A549 (cell line): Measurements from ENCODE around the gene PELI2. TPM values are rescaled to one million over a fixed set of nuclear protein-coding genes. Genes with fewer than 3 reads are reported as not detected.

ENCODE experiments used
- ATAC-seq, 2 experiments: fragments of 200-7000 bp in 1 of 2; fragments of >200 bp in 1 of 2; cut with Nextera tagmentation in 1 of 2; cut with Tn5 transposase in 1 of 2; 3 replicates each; pipeline versions ENCODE4 v1.8.0 to v1.9.1; 2018 to 2020; ENCODE audit warnings: mild to moderate bottlenecking in 1 of 2, moderate library complexity in 1 of 2
- CTCF ChIA-PET: fragments of 300-600 bp; sonication (Branson Sonifier 250); formaldehyde crosslinking; extraction: SDS; loops from one replicate; lab custom pipeline; 2021; ENCODE audit warnings: antibody characterized with exemption, inconsistent platforms; lab: Yijun Ruan, JAX
- POLR2A ChIA-PET: fragments of 350-600 bp; formaldehyde crosslinking; extraction: SDS; loops from one replicate; lab custom pipeline; 2021; ENCODE audit warnings: antibody characterized with exemption, inconsistent platforms; lab: Yijun Ruan, JAX
- DNase-seq, 2 experiments: peaks; one replicate each; pipeline versions ENCODE4 v3.0.0 to v3.0.0-alpha.2; 2011 to 2016; ENCODE audit warnings: low read depth in 1 of 2, low spot score in 1 of 2
- FAIRE-seq: peaks from 2 replicates; lab custom pipeline; 2011; peaks lifted over from hg19 to GRCh38; lab: Jason Lieb, UNC
- H3K27ac ChIP-seq, 2 experiments: fragments of >200 bp; sonication (Bioruptor Twin); formaldehyde crosslinking; 3 replicates each; pipeline ENCODE4 v1.5.1; 2016 to 2017
- H3K4me1 ChIP-seq: fragments of >200 bp; sonication (Bioruptor Twin); formaldehyde crosslinking; 3 replicates; pipeline ENCODE4 v1.6.1; 2016
- H3K4me2 ChIP-seq: fragments of >200 bp; sonication (Bioruptor Twin); formaldehyde crosslinking; 3 replicates; pipeline ENCODE4 v1.6.1; 2016
- H3K4me3 ChIP-seq: fragments of >200 bp; sonication (Bioruptor Twin); formaldehyde crosslinking; 3 replicates; pipeline ENCODE4 v1.5.1; 2016
- H3K9me3 ChIP-seq: fragments of >200 bp; sonication (Bioruptor Twin); formaldehyde crosslinking; 3 replicates; pipeline ENCODE4 v1.6.1; 2016
- ATOH8 ChIP-seq: fragments of 250-450 bp; sonication (Bioruptor Pico); IDR thresholded peaks from 2 replicates; pipeline ENCODE4 v1.5.0; 2020; ENCODE audit warnings: low read depth, mild to moderate bottlenecking, moderate library complexity
- BCL3 ChIP-seq: fragments of >200 bp; sonication (Bioruptor Twin); formaldehyde crosslinking; IDR thresholded peaks from 3 replicates; pipeline ENCODE4 v1.6.1; 2016
- CBX2 ChIP-seq: fragments of 200-600 bp; sonication (generic); IDR thresholded peaks from 2 replicates; pipeline ENCODE4 v1.6.1; 2016; ENCODE audit warnings: low read depth, mild to moderate bottlenecking, borderline replicate concordance
- CBX8 ChIP-seq: fragments of 200-600 bp; sonication (generic); IDR thresholded peaks from 2 replicates; pipeline ENCODE4 v1.6.1; 2016
- CEBPB ChIP-seq, 2 experiments: fragments of >200 bp in 1 of 2; sonication (Bioruptor Twin) in 1 of 2; formaldehyde crosslinking in 1 of 2; IDR thresholded peaks; 2 replicates each; pipeline ENCODE4 v1.6.1; 2012 to 2016
- CHD2 ChIP-seq: fragments of 150-350 bp; IDR thresholded peaks from 2 replicates; pipeline ENCODE4 v1.6.1; 2014; ENCODE audit warnings: low read length; ENCODE audit not compliant: partially characterized antibody
- CHD4 ChIP-seq: fragments of 200-600 bp; sonication (generic); IDR thresholded peaks from 2 replicates; pipeline ENCODE4 v1.6.1; 2016; ENCODE audit warnings: antibody characterized with exemption, mild to moderate bottlenecking, borderline replicate concordance
- E2F6 ChIP-seq: IDR thresholded peaks from 2 replicates; pipeline ENCODE4 v1.6.1; 2012; ENCODE audit warnings: low read depth, borderline replicate concordance
- ESRRA ChIP-seq: fragments of 150-350 bp; IDR thresholded peaks from 2 replicates; pipeline ENCODE4 v1.6.1; 2014; ENCODE audit warnings: mild to moderate bottlenecking, low read length, borderline replicate concordance
- FOSB ChIP-seq: fragments of 250-450 bp; sonication (Bioruptor Pico); IDR thresholded peaks from 2 replicates; pipeline ENCODE4 v1.5.0; 2020; ENCODE audit warnings: mild to moderate bottlenecking, moderate library complexity
- GATA3 ChIP-seq: IDR thresholded peaks from 2 replicates; pipeline ENCODE4 v1.6.1; 2012; ENCODE audit warnings: borderline replicate concordance
- HDAC2 ChIP-seq: fragments of 200-600 bp; sonication (generic); IDR thresholded peaks from 2 replicates; pipeline ENCODE4 v1.6.1; 2016
- HEYL ChIP-seq: fragments of 250-450 bp; sonication (Bioruptor Pico); IDR thresholded peaks from 2 replicates; pipeline ENCODE4 v1.8.0; 2021; ENCODE audit warnings: mild to moderate bottlenecking, moderate library complexity
- HOXB13 ChIP-seq: fragments of 250-450 bp; sonication (Bioruptor Pico); IDR thresholded peaks from 2 replicates; pipeline ENCODE4 v1.5.0; 2020; ENCODE audit warnings: low read depth, mild to moderate bottlenecking, moderate library complexity
- JUN ChIP-seq, 2 experiments: fragments of >200 bp; sonication (Bioruptor Twin); formaldehyde crosslinking; IDR thresholded peaks; 2 replicates in 1 of 2; 3 replicates in 1 of 2; pipeline ENCODE4 v1.6.1; 2016 to 2017
- MAFK ChIP-seq: fragments of 450-650 bp; IDR thresholded peaks from 2 replicates; pipeline ENCODE4 v1.6.1; 2014; ENCODE audit not compliant: partially characterized antibody
- MYC ChIP-seq: IDR thresholded peaks from 2 replicates; pipeline ENCODE4 v1.6.1; 2012; ENCODE audit warnings: mild to moderate bottlenecking, inconsistent platforms, low read length, improper control_type of control experiment, borderline replicate concordance
- NPAS2 ChIP-seq: fragments of 250-450 bp; sonication (Bioruptor Pico); IDR thresholded peaks from 2 replicates; pipeline ENCODE4 v1.8.0; 2022; ENCODE audit warnings: mild to moderate bottlenecking, moderate library complexity, borderline replicate concordance
- NR3C1 ChIP-seq: fragments of >200 bp; sonication (Bioruptor Twin); formaldehyde crosslinking; IDR thresholded peaks from 3 replicates; pipeline ENCODE4 v1.6.1; 2017
- POLR2A ChIP-seq: IDR thresholded peaks from 2 replicates; pipeline ENCODE4 v1.6.1; 2012; ENCODE audit warnings: mild to moderate bottlenecking, low read length
- RARB ChIP-seq: fragments of 250-450 bp; sonication (Bioruptor Pico); IDR thresholded peaks from 2 replicates; pipeline ENCODE4 v1.8.0; 2021; ENCODE audit warnings: mild to moderate bottlenecking, moderate library complexity
- RCOR1 ChIP-seq: fragments of 150-350 bp; IDR thresholded peaks from 2 replicates; pipeline ENCODE4 v1.6.1; 2014; ENCODE audit warnings: antibody characterized with exemption, low read length, low read depth
- REST ChIP-seq: fragments of 200-600 bp; sonication (generic); IDR thresholded peaks from 2 replicates; pipeline ENCODE4 v1.6.1; 2016; ENCODE audit warnings: antibody characterized with exemption, mild to moderate bottlenecking, moderate library complexity
- RNF2 ChIP-seq: fragments of 200-600 bp; sonication (generic); IDR thresholded peaks from 2 replicates; pipeline ENCODE4 v1.6.1; 2016; ENCODE audit warnings: low read depth, mild to moderate bottlenecking, antibody characterized with exemption, moderate library complexity, borderline replicate concordance
- TP53 ChIP-seq: fragments of 250-450 bp; sonication (Bioruptor Pico); IDR thresholded peaks from 2 replicates; pipeline ENCODE4 v1.5.0; 2021; ENCODE audit warnings: mild to moderate bottlenecking, moderate library complexity
- USF2 ChIP-seq: fragments of 450-650 bp; IDR thresholded peaks from 2 replicates; pipeline ENCODE4 v1.6.1; 2014; ENCODE audit warnings: antibody characterized with exemption
- ZC3H11A ChIP-seq: fragments of 450-650 bp; IDR thresholded peaks from 2 replicates; pipeline ENCODE4 v1.6.1; 2014; ENCODE audit warnings: antibody characterized with exemption, mild to moderate bottlenecking
- ZNF302 ChIP-seq: fragments of 250-450 bp; sonication (Bioruptor Pico); IDR thresholded peaks from 2 replicates; pipeline ENCODE4 v1.9.0; 2021; ENCODE audit warnings: inconsistent platforms, mild to moderate bottlenecking, moderate library complexity
- WGBS: methylation state at CpG from one replicate; pipeline ENCODE4 v1.1.6; 2017; ENCODE audit errors: missing lambda C conversion rate; 5-methylcytosine and 5-hydroxymethylcytosine counted together
- polyA plus RNA-seq, 4 experiments: library from polyadenylated mRNA; depleted of rRNA in 3 of 4; stranded (reverse); fragments of >200 nt; fragmentation: RNase III in 1 of 4; extraction: RNeasy Plus Mini Kit Qiagen cat#74134 plus additional on column Dnase treatment in 1 of 4; gene quantifications; 2 replicates in 3 of 4; 3 replicates in 1 of 4; pipeline ENCODE4 v1.2.3, GENCODE V29; 2011 to 2017

PELI2 gene
- polyA plus RNA-seq, 2 of the 4 experiments (the other 2 are of a cell fraction), result 0.93 to 7.2 TPM

GRCh38 chr14:56276108-56276507, 157.9 kb downstream of the PELI2 start:
- FAIRE-seq (peak; percentile 51), DNase-seq (no peak), ATAC-seq (no peak)
- TF ChIP-seq MAFK, result no peak
- no peak for TF ChIP-seq MYC
- TF ChIP-seq HDAC2, result no peak
- no peak for TF ChIP-seq REST
- TF ChIP-seq GATA3, result no peak
- no peak for TF ChIP-seq FOSB (CRISPR knock-in tag)
- no peak for TF ChIP-seq JUN (IDR thresholded peaks at IDR 0.05)
- no peak for TF ChIP-seq HEYL (CRISPR knock-in tag)
- no peak for TF ChIP-seq ESRRA
- no peak for TF ChIP-seq TP53 (CRISPR knock-in tag)
- no peak for TF ChIP-seq USF2
- no peak for TF ChIP-seq RARB (CRISPR knock-in tag)
- TF ChIP-seq E2F6, result no peak
- no peak for TF ChIP-seq CHD2
- TF ChIP-seq RCOR1, result no peak
- no peak for TF ChIP-seq RNF2
- TF ChIP-seq ZNF302, result no peak
- no peak for TF ChIP-seq ATOH8 (CRISPR knock-in tag)
- no peak for TF ChIP-seq CHD4
- H3K9me3 ChIP-seq, result no peaks in the 10 kb centered on the region
- H3K4me1 ChIP-seq, result no peaks in the 10 kb centered on the region
- ChIA-PET CTCF (no interaction called here), POLR2A (no interaction called here)
- H3K4me3 ChIP-seq, result no peak overlapping the region
- no peak overlapping the region for H3K4me2 ChIP-seq
- H3K27ac ChIP-seq, result no peak overlapping the region
- WGBS, result 82% methylated on average over 5 of the region's 5 CpGs

- no peak for TF ChIP-seq HOXB13 (CRISPR knock-in tag)
- no peak for TF ChIP-seq BCL3
- TF ChIP-seq NPAS2 (CRISPR knock-in tag), result no peak
- TF ChIP-seq CEBPB (IDR thresholded peaks at IDR 0.05), result no peak
- no peak for TF ChIP-seq NR3C1
- no peak for TF ChIP-seq REST
- no peak for TF ChIP-seq POLR2A
- TF ChIP-seq ZC3H11A, result no peak
- no peak for TF ChIP-seq CBX8
- TF ChIP-seq CBX2, result no peak
- TF ChIP-seq, all 56 proteins: peak for 0
- no peak overlapping the region for H3K4me3 ChIP-seq
- ATAC-seq, result no peak
- H3K4me2 ChIP-seq, result no peak overlapping the region
- ChIA-PET POLR2A (interaction anchor here (0.6 kb wide), 1 partner anchor 642 kb away, joined by 3 read pairs; no protein-coding TSS in a partner anchor), CTCF (no interaction called here)
- no peak for FAIRE-seq
- H3K27ac ChIP-seq, result no peak overlapping the region
- DNase-seq, result no peak
- H3K9me3 ChIP-seq, result no peaks in the 10 kb centered on the region
- H3K4me1 ChIP-seq, result no peaks in the 10 kb centered on the region
- 74% methylated on average over 1 of the region's 1 CpG for WGBS
Observed at GRCh38 chr14:56278383-56278782, 160.2 kb downstream of the PELI2 start.
